Kidney capillary endothelial cell (primary cell): ENCODE results near the gene C5orf52.
A peak's percentile ranks its signal among the peaks of the same experiment; 100 is the strongest.
"Not testable (repeated sequence)": the region's sequence is repeated elsewhere in the genome, so short reads cannot be mapped to it uniquely, and the experiment has no call there.

Experiments
- DNase-seq: peaks from one replicate; pipeline ENCODE4 v3.0.0-alpha.2; 2018; ENCODE audit warnings: low spot score

C5orf52 gene

DNA sequence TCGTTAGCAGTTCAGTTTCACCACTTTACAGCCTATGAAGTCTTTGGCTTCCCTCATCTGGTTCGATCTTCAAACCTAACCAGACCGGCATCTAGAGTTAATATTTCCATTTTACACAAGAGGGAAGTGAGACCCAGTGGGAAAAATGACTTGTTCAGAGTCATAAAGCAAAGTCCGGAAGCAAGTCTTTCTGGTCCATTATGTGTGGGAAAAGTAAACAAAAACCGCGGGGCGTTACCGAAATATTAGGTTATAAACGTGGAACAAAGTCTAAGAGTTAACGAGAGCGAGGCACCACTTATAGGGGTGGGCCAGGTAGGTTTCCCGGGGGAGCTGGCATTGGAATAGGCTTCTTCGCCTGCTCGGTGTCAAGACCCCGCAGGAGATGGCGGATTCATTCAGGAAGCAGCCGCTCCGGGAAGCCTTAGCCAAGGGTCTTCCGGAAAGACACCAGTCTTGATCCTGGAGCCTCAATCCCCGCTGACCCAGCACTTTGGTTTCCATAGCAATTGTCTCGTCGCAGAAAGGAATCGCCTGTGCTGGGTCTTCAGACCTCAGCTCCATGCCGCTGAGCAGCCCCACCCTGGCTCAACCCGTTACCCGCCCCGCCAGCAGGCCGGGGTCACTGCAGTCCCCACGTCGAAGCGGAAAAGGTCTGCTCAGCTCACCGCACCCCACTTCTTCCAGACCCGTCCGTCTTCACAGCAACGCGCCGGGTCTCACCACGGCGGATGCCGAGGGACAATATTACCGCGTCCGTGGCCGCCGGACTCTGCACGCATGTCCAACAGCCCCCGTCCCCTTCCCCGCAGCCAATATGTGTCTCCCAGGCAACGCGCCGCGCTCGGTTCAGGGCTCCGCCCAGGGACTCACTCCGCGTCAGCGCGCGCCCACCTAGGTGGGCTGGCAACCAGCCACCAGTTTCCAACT lies at the start of gene C5orf52:
C5orf52 (plus strand) TSS at position 872 of the 930 bp plus-strand sequence. CDS start 82 bp downstream, outside the sequence.
- peak; percentile 68 for DNase-seq

GRCh38 chr5:157624144-157624543 lies 47.2 kb upstream of the C5orf52 start:
- no peak for DNase-seq

GRCh38 chr5:157626831-157627230 lies 44.5 kb upstream of the C5orf52 start:
- no peak for DNase-seq

DNA sequence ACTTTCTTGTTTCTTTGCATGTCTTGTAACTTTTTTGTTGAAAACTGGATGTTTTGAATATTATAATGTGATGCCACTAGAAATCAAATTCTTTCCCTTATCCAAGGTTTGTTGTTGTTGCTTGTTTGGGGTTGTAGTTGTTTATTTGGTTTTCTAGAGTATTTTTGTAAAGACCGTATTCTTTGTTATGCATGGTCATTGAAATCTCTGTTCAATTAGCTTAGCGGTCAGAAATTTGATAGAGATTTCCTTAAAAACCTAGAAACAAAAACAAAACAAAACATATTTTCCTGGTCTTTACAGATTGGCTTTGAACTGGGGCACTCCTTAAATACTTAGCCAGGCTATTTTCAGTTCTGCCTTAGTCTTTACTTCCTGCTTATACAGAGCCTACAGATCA lies 41.0 kb upstream of the C5orf52 start:
- no peak for DNase-seq

GRCh38 chr5:157640406-157641066 lies 30.8 kb upstream of the C5orf52 start:
- no peak for DNase-seq

- DNase-seq, result no peak
Observed at GRCh38 chr5:157648275-157648990, 22.9 kb upstream of the C5orf52 start.

DNA sequence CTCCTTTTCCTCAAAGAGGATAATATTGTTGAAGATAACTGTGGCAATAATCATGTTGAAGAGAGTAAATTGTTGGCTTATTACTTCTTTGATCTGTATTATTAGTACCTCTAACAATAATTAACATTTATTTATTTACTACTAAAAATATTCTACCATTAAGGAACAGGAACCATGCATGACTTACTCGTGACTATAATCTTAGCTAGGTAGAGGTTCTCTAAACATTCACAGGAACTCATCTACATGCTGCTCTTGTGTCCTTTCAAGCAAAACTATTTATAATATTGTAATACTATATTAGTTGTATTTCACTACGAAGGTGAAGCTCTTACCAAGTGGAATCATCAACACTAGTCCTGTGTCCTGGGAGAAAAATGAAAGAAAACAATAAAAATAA lies 22.2 kb upstream of the C5orf52 start:
- DNase-seq, result no peak

DNA sequence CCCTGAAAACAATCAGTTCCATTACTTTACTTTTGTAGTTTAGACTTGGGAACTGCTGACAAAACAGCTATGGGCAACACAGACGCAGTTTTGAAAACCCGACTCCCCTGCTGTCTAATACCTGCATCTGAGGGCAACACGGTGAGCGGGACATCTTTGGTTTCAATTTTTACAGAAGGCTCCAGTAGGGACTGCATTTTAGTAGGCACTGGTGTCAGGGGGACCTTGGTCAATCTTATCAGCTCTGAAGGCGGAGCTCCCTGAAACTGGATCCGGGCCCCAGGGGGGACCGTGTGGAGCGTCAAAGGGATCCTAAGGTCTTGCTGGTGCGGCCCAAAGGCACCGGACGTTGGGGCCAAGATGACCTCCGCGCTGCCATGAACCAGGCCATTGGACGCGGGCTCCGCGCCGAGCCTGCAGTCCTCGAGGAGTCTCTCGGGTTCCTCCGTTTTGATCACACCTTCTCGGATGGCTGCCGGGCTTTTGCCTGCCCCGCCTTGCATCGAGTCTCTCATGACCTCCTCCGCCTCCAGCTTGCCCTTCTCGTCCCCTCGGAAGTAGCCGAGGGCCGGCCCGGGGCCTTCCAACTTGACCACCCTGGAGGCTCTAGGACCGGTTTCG lies 20.2 kb upstream of the C5orf52 start:
- no peak for DNase-seq

DNA sequence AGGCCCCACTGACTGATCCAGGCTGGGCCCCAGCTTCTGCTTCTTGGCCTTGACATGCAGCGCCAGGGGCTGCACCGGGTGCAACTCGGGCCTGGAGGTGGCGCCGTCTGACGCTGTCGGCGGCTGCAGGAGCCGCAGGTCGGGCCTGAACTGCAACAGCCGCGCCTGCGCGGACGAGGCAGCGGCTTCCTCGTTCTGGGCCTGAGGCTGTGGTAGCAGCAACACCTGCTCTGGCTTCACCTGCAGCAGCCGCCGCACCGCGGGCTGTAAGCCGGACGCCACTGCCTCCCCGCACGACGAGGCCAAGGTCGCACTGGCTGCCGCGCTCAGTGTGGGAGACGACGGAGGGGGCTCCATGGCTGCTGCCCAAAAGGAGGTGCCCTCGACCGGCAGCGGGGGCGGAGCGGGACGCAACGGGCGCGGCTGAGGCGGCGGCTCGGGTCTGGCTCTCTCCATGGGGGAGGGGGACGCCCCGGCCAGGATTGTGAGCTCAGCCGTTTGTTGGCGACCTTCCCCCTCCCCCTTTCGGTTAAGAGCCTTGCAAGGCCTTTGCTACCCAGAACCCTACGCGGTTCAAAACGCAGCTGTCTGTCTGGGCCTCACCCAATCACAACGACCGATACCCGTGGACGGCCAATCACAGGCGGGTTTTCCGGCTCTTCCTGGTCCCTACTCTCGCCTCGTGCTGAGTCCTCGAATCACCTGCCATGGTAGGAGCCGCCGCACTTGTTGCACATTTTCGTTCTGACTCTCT lies 19.5 kb upstream of the C5orf52 start:
- no peak for DNase-seq

- DNase-seq, result no peak
Observed at GRCh38 chr5:157652377-157652692, 19.0 kb upstream of the C5orf52 start, which contains the start of gene SOX30. SOX30 (minus strand) TSS chr5:157652438; CDS start chr5:157652078, 360 bp downstream.

- no peak for DNase-seq
Observed at GRCh38 chr5:157657516-157657915, 13.8 kb upstream of the C5orf52 start.

GRCh38 chr5:157658893-157659292 lies 12.4 kb upstream of the C5orf52 start:
- DNase-seq, result no peak

DNA sequence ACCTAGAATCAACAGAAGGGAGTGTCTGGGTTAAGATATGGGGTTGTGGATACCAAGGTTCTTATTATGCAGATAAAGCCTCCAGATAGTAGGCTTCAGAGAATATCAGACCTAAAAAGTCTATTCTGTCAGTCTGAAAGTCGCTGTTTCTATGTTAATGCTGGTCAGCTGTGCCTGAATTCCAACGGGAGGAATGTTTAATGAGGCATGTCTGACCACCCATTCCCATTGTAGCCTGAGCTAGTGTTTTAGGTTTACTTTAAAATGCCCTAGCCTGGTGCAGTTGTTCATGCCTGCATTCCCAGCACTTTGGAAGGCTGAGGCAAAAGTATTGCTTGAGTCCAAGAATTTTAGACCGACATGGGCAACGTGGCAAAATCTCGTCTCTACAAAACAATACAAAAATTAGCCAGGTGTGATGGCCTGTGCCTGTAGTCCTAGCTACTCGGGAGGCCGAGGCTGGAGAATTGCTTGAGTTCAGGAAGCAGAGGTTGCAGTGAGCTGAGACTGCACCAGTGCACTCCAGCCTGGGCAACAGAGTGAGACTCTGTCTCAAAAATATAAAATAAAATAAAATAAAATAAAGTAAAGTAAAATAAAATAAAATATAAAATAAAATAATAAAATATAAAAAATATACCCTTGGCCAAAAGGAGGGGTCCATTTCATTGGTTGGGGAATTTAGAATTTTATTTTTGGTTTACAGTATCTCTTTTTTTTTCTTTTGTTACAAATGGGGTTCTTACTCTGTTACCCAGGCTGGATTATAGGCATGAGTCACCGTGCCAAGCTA lies 11.3 kb upstream of the C5orf52 start:
- DNase-seq, result no peak

GRCh38 chr5:157665467-157666070 lies 5.8 kb upstream of the C5orf52 start:
- DNase-seq, result no peak

- no peak for DNase-seq
Observed at GRCh38 chr5:157668356-157668755, 3.0 kb upstream of the C5orf52 start.

- no peak for DNase-seq
Observed at GRCh38 chr5:157669701-157670097, 1.6 kb upstream of the C5orf52 start.

DNA sequence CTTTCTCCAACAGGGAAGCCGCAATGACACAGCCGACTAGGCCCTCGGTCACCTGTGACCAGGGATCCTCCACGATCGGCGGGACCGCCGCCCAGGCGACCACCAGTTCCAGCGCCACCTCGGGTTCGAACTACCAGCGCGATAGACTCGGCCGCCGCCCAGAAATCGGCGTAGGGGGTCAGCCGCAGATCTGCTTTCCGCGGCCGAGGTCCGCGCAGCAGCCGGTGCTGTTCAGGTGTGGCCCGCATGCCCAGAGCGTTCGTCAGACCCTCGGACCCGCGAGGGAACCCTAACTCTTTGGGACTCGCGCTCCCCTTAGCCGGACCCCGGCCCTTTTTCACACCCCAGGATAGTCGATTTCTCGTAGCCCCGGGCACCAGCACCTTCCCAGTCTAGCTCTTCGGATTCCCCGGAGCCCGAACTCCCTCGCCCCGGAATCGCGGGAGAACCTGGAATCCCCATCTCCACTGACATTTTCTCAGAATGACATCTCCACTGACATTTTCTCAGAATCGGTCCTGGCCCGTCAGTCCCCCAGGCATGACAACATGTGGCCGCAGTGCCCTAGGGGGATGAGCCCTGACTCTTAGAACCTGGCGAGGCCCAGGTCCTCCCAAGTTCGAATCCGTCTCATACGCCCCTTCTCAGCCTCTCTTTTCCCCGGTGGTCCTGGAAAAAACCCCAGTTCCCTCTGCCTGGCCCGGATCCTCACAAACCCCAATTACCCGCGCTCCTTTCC lies 428 bp downstream of the C5orf52 start:
- DNase-seq, result no peak

GRCh38 chr5:157672976-157673375 lies 1.6 kb downstream of the C5orf52 start:
- DNase-seq, result no peak

- DNase-seq, result not testable (repeated sequence)
Observed at GRCh38 chr5:157674351-157674750, 3.0 kb downstream of the C5orf52 start.
